ENCODE measurements around the gene TSLP.

TSLP gene

GRCh38 chr5:111106320-111106948 lies 34.9 kb downstream of the TSLP start:
- ChIA-PET POLR2A (no interaction called here), CTCF (no interaction called here)
- TF ChIP-seq ELF4 (IDR thresholded peaks at IDR 0.05) (no peak), FOXK2 (IDR thresholded peaks at IDR 0.05) (no peak), LEF1 (IDR thresholded peaks at IDR 0.05; ENCODE audit: borderline replicate concordance) (no peak), FOXM1 (IDR thresholded peaks at IDR 0.05; ENCODE audit: borderline replicate concordance) (no peak), ARNT (IDR thresholded peaks at IDR 0.05) (no peak), CTBP1 (IDR thresholded peaks at IDR 0.05; ENCODE audit: borderline replicate concordance) (no peak), FOXA1 (IDR thresholded peaks at IDR 0.05) (no peak), L3MBTL2 (conservative IDR thresholded peaks at IDR 0.05) (no peak), SP1 (IDR thresholded peaks at IDR 0.05) (no peak), TARDBP (IDR thresholded peaks at IDR 0.05) (no peak), NFRKB (IDR thresholded peaks at IDR 0.05) (no peak), ZNF384 (IDR thresholded peaks at IDR 0.05) (no peak)
- no peak for DNase-seq (ENCODE audit: extremely low spot score)

DNA sequence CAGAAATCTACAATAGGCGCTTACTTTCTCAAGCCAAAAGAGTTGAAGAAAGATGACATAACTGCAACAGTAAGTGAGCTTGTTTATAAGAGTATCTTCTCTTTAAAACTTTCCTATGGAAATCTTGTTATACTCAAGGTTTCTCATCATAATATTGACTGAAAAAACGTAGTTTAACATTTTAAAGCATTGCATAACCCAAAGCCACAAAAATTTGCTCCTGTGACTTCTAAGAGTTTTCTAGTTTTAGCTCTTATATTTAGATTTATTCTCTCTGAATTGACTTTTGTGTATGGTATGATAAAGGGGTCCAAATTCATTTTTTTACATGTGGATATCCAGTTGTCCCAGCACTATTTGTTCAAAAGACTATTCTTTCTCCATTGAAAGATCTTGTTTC lies 35.9 kb downstream of the TSLP start:
- ChIA-PET CTCF (no interaction called here), POLR2A (no interaction called here)
- DNase-seq (ENCODE audit: extremely low spot score), result no peak
- TF ChIP-seq CTBP1 (IDR thresholded peaks at IDR 0.05; ENCODE audit: borderline replicate concordance) (no peak), NFRKB (IDR thresholded peaks at IDR 0.05) (no peak), ZNF384 (IDR thresholded peaks at IDR 0.05) (no peak), FOXK2 (IDR thresholded peaks at IDR 0.05) (no peak), FOXM1 (IDR thresholded peaks at IDR 0.05; ENCODE audit: borderline replicate concordance) (no peak), LEF1 (IDR thresholded peaks at IDR 0.05; ENCODE audit: borderline replicate concordance) (no peak), ARNT (IDR thresholded peaks at IDR 0.05) (no peak), HDGF (IDR thresholded peaks at IDR 0.05; ENCODE audit: borderline replicate concordance) (no peak), ELF4 (IDR thresholded peaks at IDR 0.05) (no peak), SUZ12 (IDR thresholded peaks at IDR 0.05) (no peak), L3MBTL2 (conservative IDR thresholded peaks at IDR 0.05) (no peak), SP1 (IDR thresholded peaks at IDR 0.05) (no peak), FOXA1 (IDR thresholded peaks at IDR 0.05) (no peak), TARDBP (IDR thresholded peaks at IDR 0.05) (no peak), BHLHE40 (IDR thresholded peaks at IDR 0.05; ENCODE audit: borderline replicate concordance) (no peak)
- TF ChIP-seq, protein P1, sequence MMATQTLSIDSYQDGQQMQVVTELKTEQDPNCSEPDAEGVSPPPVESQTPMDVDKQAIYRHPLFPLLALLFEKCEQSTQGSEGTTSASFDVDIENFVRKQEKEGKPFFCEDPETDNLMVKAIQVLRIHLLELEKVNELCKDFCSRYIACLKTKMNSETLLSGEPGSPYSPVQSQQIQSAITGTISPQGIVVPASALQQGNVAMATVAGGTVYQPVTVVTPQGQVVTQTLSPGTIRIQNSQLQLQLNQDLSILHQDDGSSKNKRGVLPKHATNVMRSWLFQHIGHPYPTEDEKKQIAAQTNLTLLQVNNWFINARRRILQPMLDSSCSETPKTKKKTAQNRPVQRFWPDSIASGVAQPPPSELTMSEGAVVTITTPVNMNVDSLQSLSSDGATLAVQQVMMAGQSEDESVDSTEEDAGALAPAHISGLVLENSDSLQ (IDR thresholded peaks at IDR 0.05), result no peak

DNA sequence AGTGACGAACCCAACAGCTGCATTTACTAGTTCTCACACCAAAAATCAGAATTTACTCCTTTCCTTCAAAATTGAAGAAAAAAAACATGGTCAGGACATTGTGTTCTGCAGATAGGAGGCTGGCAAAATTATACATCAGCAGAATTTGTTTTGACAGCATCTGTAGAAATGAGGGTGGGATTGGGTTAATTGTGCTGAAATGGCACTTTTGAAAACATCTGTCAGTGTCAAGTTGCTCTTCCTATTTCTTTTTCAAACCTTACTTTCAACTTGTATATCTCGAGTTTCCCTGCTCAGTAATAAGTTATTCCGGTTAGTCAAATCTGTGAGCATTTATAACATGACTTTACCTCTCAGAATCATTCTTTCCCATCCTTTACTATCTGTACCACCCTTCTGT lies 40.4 kb downstream of the TSLP start:
- POLR2A ChIA-PET, result no interaction called here
- TF ChIP-seq HDGF (IDR thresholded peaks at IDR 0.05; ENCODE audit: borderline replicate concordance) (no peak), SP1 (IDR thresholded peaks at IDR 0.05) (no peak), ELF4 (IDR thresholded peaks at IDR 0.05) (no peak), L3MBTL2 (conservative IDR thresholded peaks at IDR 0.05) (no peak), ZNF384 (IDR thresholded peaks at IDR 0.05) (no peak), FOXM1 (IDR thresholded peaks at IDR 0.05; ENCODE audit: borderline replicate concordance) (no peak), FOXK2 (IDR thresholded peaks at IDR 0.05) (no peak)
- no peak for DNase-seq (ENCODE audit: extremely low spot score)
- CTCF ChIA-PET, result no interaction called here

DNA sequence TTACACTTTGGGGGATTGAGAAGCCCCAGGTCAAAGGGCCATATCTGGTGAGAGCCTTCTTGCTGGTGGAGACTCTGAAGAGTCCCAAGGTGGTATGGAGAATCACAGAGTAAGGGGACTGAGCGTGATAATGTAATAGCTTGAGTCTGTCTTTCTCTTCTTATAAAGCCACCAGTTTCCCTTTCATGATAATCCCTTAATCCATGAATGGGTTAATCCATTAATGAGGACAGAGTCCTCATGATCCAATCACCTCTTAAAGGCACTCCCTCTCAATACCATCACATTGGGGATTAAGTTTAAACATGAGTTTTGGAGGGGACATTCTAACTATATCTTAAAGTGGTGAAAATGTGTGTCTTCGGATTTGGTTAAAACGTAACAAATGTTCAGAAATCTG lies 42.2 kb downstream of the TSLP start:
- TF ChIP-seq ARNT (IDR thresholded peaks at IDR 0.05) (no peak), FOXM1 (IDR thresholded peaks at IDR 0.05; ENCODE audit: borderline replicate concordance) (no peak), L3MBTL2 (conservative IDR thresholded peaks at IDR 0.05) (no peak), ZNF384 (IDR thresholded peaks at IDR 0.05) (no peak), LEF1 (IDR thresholded peaks at IDR 0.05; ENCODE audit: borderline replicate concordance) (no peak), FOXA1 (IDR thresholded peaks at IDR 0.05) (no peak), ELF4 (IDR thresholded peaks at IDR 0.05) (no peak), SP1 (IDR thresholded peaks at IDR 0.05) (no peak), BHLHE40 (IDR thresholded peaks at IDR 0.05; ENCODE audit: borderline replicate concordance) (no peak), SUZ12 (IDR thresholded peaks at IDR 0.05) (no peak), FOXK2 (IDR thresholded peaks at IDR 0.05) (no peak), NFRKB (IDR thresholded peaks at IDR 0.05) (no peak), HDGF (IDR thresholded peaks at IDR 0.05; ENCODE audit: borderline replicate concordance) (no peak), TARDBP (IDR thresholded peaks at IDR 0.05) (no peak)
- TF ChIP-seq, protein P1 (IDR thresholded peaks at IDR 0.05), result no peak
- POLR2A ChIA-PET, result no interaction called here
- no peak for DNase-seq (ENCODE audit: extremely low spot score)
- CTCF ChIA-PET, result no interaction called here

DNA sequence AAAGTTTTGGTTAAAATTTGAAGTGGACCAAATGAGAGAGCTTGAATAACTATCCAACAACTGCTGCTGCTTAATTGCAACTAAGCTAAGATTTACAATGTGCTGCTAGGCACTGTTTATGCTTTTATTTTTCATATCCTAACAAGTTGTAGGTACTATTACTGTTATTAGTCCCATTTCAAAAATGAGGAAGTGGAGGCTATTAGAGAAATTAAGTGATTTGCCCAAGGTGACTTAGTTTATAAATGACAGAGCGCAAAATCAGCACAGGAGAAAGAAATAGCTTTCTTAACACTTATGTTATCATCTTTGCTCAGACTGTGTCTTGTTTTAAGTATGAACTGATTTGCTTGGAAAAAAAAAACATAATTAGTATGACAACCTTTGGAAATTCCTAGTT lies 43.7 kb downstream of the TSLP start:
- ChIA-PET CTCF (interaction anchor here (0.6 to 0.7 kb wide), 2 partner anchors 1758 to 1828 kb away, joined by 3 read pairs; no protein-coding TSS in a partner anchor), POLR2A (interaction anchor here (1.0 kb wide), 1 partner anchor 23 kb away, joined by 3 read pairs; the partner anchor contains the start of gene WDR36)
- no peak for TF ChIP-seq SP1 (IDR thresholded peaks at IDR 0.05)
- DNase-seq (ENCODE audit: extremely low spot score), result no peak

DNA sequence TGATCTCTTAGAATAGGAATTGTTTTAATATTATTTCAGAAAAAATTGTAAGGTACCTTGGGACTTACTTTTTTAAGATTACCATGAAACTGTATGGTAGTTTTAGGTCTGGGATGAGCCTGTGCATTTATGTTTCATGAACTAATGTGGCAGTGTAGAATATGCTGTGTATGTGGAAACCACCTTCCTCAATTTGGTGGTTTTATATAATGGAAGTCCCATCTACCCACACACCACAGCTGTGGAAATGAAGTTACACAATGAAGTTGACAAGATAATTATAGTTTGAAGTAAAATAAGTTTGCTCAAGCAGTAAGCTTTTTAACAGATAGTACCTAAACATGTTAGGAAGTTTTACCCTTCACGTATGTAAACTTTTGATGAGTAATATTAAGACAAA lies 45.0 kb downstream of the TSLP start:
- TF ChIP-seq FOXK2 (IDR thresholded peaks at IDR 0.05) (no peak), BHLHE40 (IDR thresholded peaks at IDR 0.05; ENCODE audit: borderline replicate concordance) (no peak), TARDBP (IDR thresholded peaks at IDR 0.05) (no peak), ZNF384 (IDR thresholded peaks at IDR 0.05) (no peak), HDGF (IDR thresholded peaks at IDR 0.05; ENCODE audit: borderline replicate concordance) (no peak), SP1 (IDR thresholded peaks at IDR 0.05) (no peak), CTBP1 (IDR thresholded peaks at IDR 0.05; ENCODE audit: borderline replicate concordance) (no peak), ARNT (IDR thresholded peaks at IDR 0.05) (no peak), NFRKB (IDR thresholded peaks at IDR 0.05) (no peak), FOXA1 (IDR thresholded peaks at IDR 0.05) (no peak), SUZ12 (IDR thresholded peaks at IDR 0.05) (no peak), LEF1 (IDR thresholded peaks at IDR 0.05; ENCODE audit: borderline replicate concordance) (no peak), FOXM1 (IDR thresholded peaks at IDR 0.05; ENCODE audit: borderline replicate concordance) (no peak), ELF4 (IDR thresholded peaks at IDR 0.05) (no peak), L3MBTL2 (conservative IDR thresholded peaks at IDR 0.05) (no peak)
- TF ChIP-seq, protein P1 (IDR thresholded peaks at IDR 0.05), result no peak
- POLR2A ChIA-PET, result no interaction called here
- DNase-seq (ENCODE audit: extremely low spot score), result no peak
- CTCF ChIA-PET, result no interaction called here

All from HEK293T (cell line).